Urinary bladder (tissue), 4 donors: ENCODE results near the gene R3HDM2. TPM values are rescaled to one million over a fixed set of nuclear protein-coding genes. Genes with fewer than 3 reads are reported as not detected.
"Not testable (repeated sequence)": the region's sequence is repeated elsewhere in the genome, so short reads cannot be mapped to it uniquely, and the experiment has no call there.

Experiments used
- DNase-seq: peaks from one replicate; pipeline ENCODE4 v3.0.0-alpha.2; 2015; ENCODE audit errors: extremely low spot score
- H3K27ac ChIP-seq: one replicate; pipeline ENCODE4 v1.5.1; 2013; ENCODE audit warnings: low read depth, mild to moderate bottlenecking, moderate library complexity
- H3K36me3 ChIP-seq: one replicate; pipeline ENCODE4 v1.6.1; 2013; ENCODE audit warnings: mild to moderate bottlenecking, moderate library complexity; ENCODE audit not compliant: insufficient read depth
- H3K4me1 ChIP-seq: one replicate; pipeline ENCODE4 v1.6.1; 2013; ENCODE audit warnings: mild to moderate bottlenecking, moderate library complexity; ENCODE audit not compliant: insufficient read depth
- H3K4me3 ChIP-seq: one replicate; pipeline ENCODE4 v1.5.1; 2013; ENCODE audit warnings: low read depth, low read length
- WGBS: extraction: QIAGEN DNeasy Blood & Tissue Kit; methylation state at CpG from one replicate; pipeline ENCODE4 v1.1.7; 2013; 5-methylcytosine and 5-hydroxymethylcytosine counted together
- polyA plus RNA-seq: library from polyadenylated mRNA; stranded (reverse); fragments of 200-250 nt; gene quantifications from one replicate; pipeline ENCODE4 v1.2.3, GENCODE V29; 2013
- total RNA-seq: library from RNA; depleted of rRNA; stranded (reverse); fragments of >200 nt; gene quantifications from one replicate; pipeline ENCODE4 v1.2.3, GENCODE V29; 2014
- donor health status: healthy with polysubstance abuse.
- donor health status: healthy.

The R3HDM2 gene
- total and polyA plus RNA-seq, 2 donors, result 28.0 to 37.0 TPM

- Histone ChIP-seq H3K4me1 (no peaks in the 10 kb centered on the region), H3K27ac (no peak overlapping the region), H3K4me3 (no peak overlapping the region), H3K36me3 (no peaks in the 10 kb centered on the region)
- no peak for DNase-seq
- 23% methylated on average over 7 of the region's 7 CpGs for WGBS
Observed at GRCh38 chr12:57452937-57453509, 22.2 kb upstream of the R3HDM2 start.

GRCh38 chr12:57452181-57452936, 21.5 kb upstream of the R3HDM2 start:
- no peaks in the 10 kb centered on the region for H3K4me1 ChIP-seq
- 16% methylated on average over 9 of the region's 9 CpGs for WGBS
- H3K36me3 ChIP-seq, result no peaks in the 10 kb centered on the region
- DNase-seq, result no peak
- H3K27ac ChIP-seq, result no peak overlapping the region
- no peak overlapping the region for H3K4me3 ChIP-seq

GRCh38 chr12:57451233-57451778, 20.5 kb upstream of the R3HDM2 start:
- Histone ChIP-seq H3K4me1 (no peaks in the 10 kb centered on the region), H3K4me3 (no peak overlapping the region), H3K27ac (no peak overlapping the region), H3K36me3 (no peaks in the 10 kb centered on the region)
- WGBS, result 79% methylated on average over 6 of the region's 6 CpGs
- DNase-seq, result no peak

GRCh38 chr12:57450057-57450456, 19.2 kb upstream of the R3HDM2 start:
- no peak overlapping the region for H3K4me3 ChIP-seq
- H3K4me1 ChIP-seq, result no peaks in the 10 kb centered on the region
- H3K27ac ChIP-seq, result no peak overlapping the region
- WGBS, result 98% methylated on average over 3 of the region's 3 CpGs
- DNase-seq, result no peak
- H3K36me3 ChIP-seq, result no peaks in the 10 kb centered on the region

GRCh38 chr12:57449375-57449774, 18.5 kb upstream of the R3HDM2 start:
- no peak overlapping the region for H3K27ac ChIP-seq
- WGBS, result 97% methylated on average over 7 of the region's 7 CpGs
- no peak overlapping the region for H3K4me3 ChIP-seq
- H3K36me3 ChIP-seq, result no peaks in the 10 kb centered on the region
- H3K4me1 ChIP-seq, result no peaks in the 10 kb centered on the region
- DNase-seq, result no peak

GRCh38 chr12:57448669-57449068, 17.8 kb upstream of the R3HDM2 start:
- Histone ChIP-seq H3K36me3 (no peaks in the 10 kb centered on the region), H3K27ac (no peak overlapping the region), H3K4me3 (no peak overlapping the region), H3K4me1 (no peaks in the 10 kb centered on the region)
- WGBS, result 85% methylated on average over 2 of the region's 2 CpGs
- DNase-seq, result no peak

GRCh38 chr12:57446292-57446960, 15.6 kb upstream of the R3HDM2 start:
- DNase-seq, result no peak
- no peak overlapping the region for H3K4me3 ChIP-seq
- H3K27ac ChIP-seq, result no peak overlapping the region
- 96% methylated on average over 6 of the region's 6 CpGs for WGBS
- no peaks in the 10 kb centered on the region for H3K4me1 ChIP-seq
- H3K36me3 ChIP-seq, result no peaks in the 10 kb centered on the region

- Histone ChIP-seq H3K4me3 (no peak overlapping the region), H3K27ac (no peak overlapping the region), H3K36me3 (no peaks in the 10 kb centered on the region), H3K4me1 (no peaks in the 10 kb centered on the region)
- WGBS, result 71% methylated on average over 5 of the region's 5 CpGs
- no peak for DNase-seq
Observed at GRCh38 chr12:57444744-57445143, 13.9 kb upstream of the R3HDM2 start.

GRCh38 chr12:57444337-57444736, 13.5 kb upstream of the R3HDM2 start:
- not testable (repeated sequence) for H3K4me3 ChIP-seq, H3K4me1 ChIP-seq, H3K27ac ChIP-seq, H3K36me3 ChIP-seq, DNase-seq
- WGBS, result 77% methylated on average over 6 of the region's 6 CpGs

GRCh38 chr12:57441846-57442427, 11.1 kb upstream of the R3HDM2 start:
- H3K4me3 ChIP-seq, result no peak overlapping the region
- DNase-seq, result no peak
- WGBS, result 43% methylated on average over 1 of the region's 1 CpG
- no peak overlapping the region for H3K27ac ChIP-seq
- H3K4me1 ChIP-seq, result no peaks in the 10 kb centered on the region
- no peaks in the 10 kb centered on the region for H3K36me3 ChIP-seq

GRCh38 chr12:57441393-57441792, 10.6 kb upstream of the R3HDM2 start:
- DNase-seq, H3K27ac ChIP-seq, H3K4me1 ChIP-seq, H3K4me3 ChIP-seq, H3K36me3 ChIP-seq: not testable (repeated sequence)
- 92% methylated on average over 2 of the region's 2 CpGs for WGBS

- 78% methylated on average over 4 of the region's 4 CpGs for WGBS
- DNase-seq, result no peak
- H3K27ac ChIP-seq, result no peak overlapping the region
- no peaks in the 10 kb centered on the region for H3K4me1 ChIP-seq
- H3K36me3 ChIP-seq, result no peaks in the 10 kb centered on the region
- H3K4me3 ChIP-seq, result no peak overlapping the region
Observed at GRCh38 chr12:57439762-57440266, 9.0 kb upstream of the R3HDM2 start.

- Histone ChIP-seq H3K27ac (no peak overlapping the region), H3K4me1 (no peaks in the 10 kb centered on the region), H3K36me3 (no peaks in the 10 kb centered on the region), H3K4me3 (no peak overlapping the region)
- DNase-seq, result no peak
- 72% methylated on average over 1 of the region's 1 CpG for WGBS
Observed at GRCh38 chr12:57438400-57438799, 7.6 kb upstream of the R3HDM2 start.
